HepG2 (cell line): ENCODE results near the gene USE1. TPM values are rescaled to one million over a fixed set of nuclear protein-coding genes. Genes with fewer than 3 reads are reported as not detected.

ENCODE experiments used
- AGO1 ChIP-seq: fragments of 200-400 bp; formaldehyde crosslinking; IDR thresholded peaks from 2 replicates; pipeline ENCODE4 v1.6.1; 2017; ENCODE audit warnings: mild to moderate bottlenecking, low read depth, low read length, moderate library complexity; ENCODE audit not compliant: poor library complexity, severe bottlenecking
- HNRNPLL ChIP-seq: fragments of 200-400 bp; formaldehyde crosslinking; IDR thresholded peaks from 2 replicates; pipeline ENCODE4 v1.6.1; 2017; ENCODE audit warnings: mild to moderate bottlenecking, low read depth, low read length; ENCODE audit not compliant: poor library complexity, severe bottlenecking
- HOXA7 ChIP-seq: sonication (generic); formaldehyde crosslinking; IDR thresholded peaks from 2 replicates; pipeline ENCODE4 v1.8.1; 2022; ENCODE audit warnings: mild to moderate bottlenecking, missing genetic modification reagents, moderate library complexity
- IRX3 ChIP-seq: sonication (generic); formaldehyde crosslinking; IDR thresholded peaks from 2 replicates; pipeline ENCODE4 v1.8.1; 2023; ENCODE audit warnings: mild to moderate bottlenecking, low read depth, missing genetic modification reagents, borderline replicate concordance
- NFKB2 ChIP-seq: sonication (generic); formaldehyde crosslinking; IDR thresholded peaks from 2 replicates; pipeline ENCODE4 v1.4.0; 2020; ENCODE audit warnings: missing genetic modification reagents, borderline replicate concordance
- PHB2 ChIP-seq: fragments of 450-650 bp; IDR thresholded peaks from 2 replicates; pipeline ENCODE4 v1.6.1; 2018; ENCODE audit not compliant: partially characterized antibody
- PLRG1 ChIP-seq: fragments of 450-650 bp; conservative IDR thresholded peaks from 2 replicates; pipeline ENCODE4 v1.6.1; 2016
- SALL1 ChIP-seq: sonication (generic); formaldehyde crosslinking; IDR thresholded peaks from 2 replicates; pipeline ENCODE4 v1.8.0; 2022; ENCODE audit warnings: mild to moderate bottlenecking, missing genetic modification reagents
- THAP11 ChIP-seq: IDR thresholded peaks from 2 replicates; pipeline ENCODE4 v1.6.1; 2016; ENCODE audit warnings: missing biosample characterization, missing genetic modification reagents
- TOE1 ChIP-seq: sonication (generic); formaldehyde crosslinking; IDR thresholded peaks from 2 replicates; pipeline ENCODE4 v1.4.0; 2020; ENCODE audit warnings: mild to moderate bottlenecking, missing genetic modification reagents
- ZFAT ChIP-seq: sonication (generic); formaldehyde crosslinking; conservative IDR thresholded peaks from 2 replicates; pipeline ENCODE4 v1.8.1; 2023; ENCODE audit warnings: missing genetic modification reagents, inconsistent platforms
- ZFY ChIP-seq: sonication (generic); formaldehyde crosslinking; IDR thresholded peaks from 2 replicates; pipeline ENCODE4 v1.4.0; 2020; ENCODE audit warnings: missing genetic modification reagents
- ZNF224 ChIP-seq: sonication (generic); formaldehyde crosslinking; IDR thresholded peaks from 2 replicates; pipeline ENCODE4 v1.5.0; 2020; ENCODE audit warnings: mild to moderate bottlenecking, missing genetic modification reagents
- ZNF263 ChIP-seq: sonication (generic); formaldehyde crosslinking; IDR thresholded peaks from 2 replicates; pipeline ENCODE4 v1.4.0; 2020; ENCODE audit warnings: missing genetic modification reagents
- ZSCAN29 ChIP-seq: sonication (generic); formaldehyde crosslinking; conservative IDR thresholded peaks from 2 replicates; pipeline ENCODE4 v1.4.0; 2020; ENCODE audit warnings: mild to moderate bottlenecking, missing genetic modification reagents
- polyA plus RNA-seq, 8 experiments: library from polyadenylated mRNA; depleted of rRNA in 3 of 8; stranded (reverse) in 7 of 8; unstranded in 1 of 8; fragments of >200 nt; fragmentation: Illumina TruSeq in 4 of 8; extraction: Trizol in 4 of 8; gene quantifications; 2 replicates each; pipeline versions ENCODE4 v1.2.1 to v1.2.3, GENCODE V29; 2011 to 2016; ENCODE audit warnings: low read depth in 4 of 8, missing spikeins in 1 of 8, mixed read lengths in 1 of 8; ENCODE audit not compliant: insufficient read depth in 1 of 8
- total RNA-seq, 5 experiments: library from RNA; depleted of rRNA; stranded (reverse); fragments of >200 nt; fragmentation: Illumina TruSeq; extraction: Trizol; gene quantifications; 2 replicates each; pipeline ENCODE4 v1.2.3, GENCODE V29; 2016; ENCODE audit warnings: low read depth in 1 of 5
- TF ChIP-seq, protein P1 (sequence below), 2 experiments: IDR thresholded peaks; 2 replicates each; pipeline ENCODE4 v1.6.1; 2011 to 2012; ENCODE audit warnings: low read length in 2 of 2, borderline replicate concordance in 1 of 2, low read depth in 1 of 2, mild to moderate bottlenecking in 1 of 2, moderate library complexity in 1 of 2
- TF ChIP-seq, protein P2 (sequence below): sonication (generic); formaldehyde crosslinking; IDR thresholded peaks from 2 replicates; pipeline ENCODE4 v1.4.0; 2020; ENCODE audit warnings: missing genetic modification reagents, mild to moderate bottlenecking, borderline replicate concordance
- TF ChIP-seq, protein P3 (sequence below): sonication (generic); formaldehyde crosslinking; conservative IDR thresholded peaks from 2 replicates; pipeline ENCODE4 v1.5.0; 2020; ENCODE audit warnings: missing genetic modification reagents
- TF ChIP-seq, protein P4 (sequence below): sonication (generic); formaldehyde crosslinking; IDR thresholded peaks from 2 replicates; pipeline ENCODE4 v1.8.1; 2023; ENCODE audit warnings: mild to moderate bottlenecking, missing genetic modification reagents, borderline replicate concordance
- TF ChIP-seq, protein P5 (sequence below), 2 experiments: sonication (generic) in 1 of 2; formaldehyde crosslinking in 1 of 2; IDR thresholded peaks; 2 replicates each; pipeline versions ENCODE4 v1.4.0 to v1.6.1; 2018 to 2020; ENCODE audit warnings: missing genetic modification reagents in 2 of 2, borderline replicate concordance in 1 of 2, low read depth in 1 of 2, mild to moderate bottlenecking in 1 of 2, missing biosample characterization in 1 of 2

Gene USE1
- total and polyA plus RNA-seq, 2 of the 13 experiments (the other 11 are each of a cell fraction or from before 2014, with no cell fraction given), result 9.9 to 17.6 TPM

DNA sequence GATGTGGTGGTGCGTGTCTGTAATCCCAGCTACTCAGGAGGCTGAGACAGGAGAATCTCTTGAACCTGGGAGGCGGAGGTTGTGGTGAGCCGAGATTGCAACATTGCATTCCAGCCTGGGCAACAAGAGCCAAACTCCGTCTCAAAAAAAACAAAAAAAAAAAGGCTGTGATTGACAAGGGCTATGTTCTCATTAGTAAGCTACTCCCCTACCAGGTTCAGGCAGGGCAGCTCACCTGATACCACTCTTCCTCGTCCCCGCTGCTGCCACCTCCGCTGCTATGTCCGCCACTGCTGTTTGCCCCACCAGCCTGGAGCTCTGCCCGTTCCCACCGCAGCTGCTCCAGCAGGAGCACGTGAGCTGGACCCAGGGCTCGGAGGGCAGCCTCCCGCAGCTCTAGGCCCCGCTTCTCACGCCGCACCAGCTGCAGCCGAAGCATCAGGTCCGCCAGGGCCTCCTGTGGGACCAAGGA lies 40.0 kb downstream of the USE1 start (continued):
- TF ChIP-seq ZNF263 (CRISPR knock-in tag) (no peak), AGO1 (no peak), SALL1 (CRISPR knock-in tag) (peak; percentile 60), PHB2 (no peak), ZFY (CRISPR knock-in tag) (peak; percentile 74), ZNF224 (CRISPR knock-in tag) (no peak), ZSCAN29 (no peak), ZFAT (no peak), NFKB2 (CRISPR knock-in tag) (peak; percentile 52; the same call in 1 of the 2 replicates), IRX3 (no peak), TOE1 (no peak), PLRG1 (no peak), HOXA7 (CRISPR knock-in tag) (no peak), THAP11 (peak; percentile 55), HNRNPLL (peak; percentile 51)
- TF ChIP-seq, protein P1, sequence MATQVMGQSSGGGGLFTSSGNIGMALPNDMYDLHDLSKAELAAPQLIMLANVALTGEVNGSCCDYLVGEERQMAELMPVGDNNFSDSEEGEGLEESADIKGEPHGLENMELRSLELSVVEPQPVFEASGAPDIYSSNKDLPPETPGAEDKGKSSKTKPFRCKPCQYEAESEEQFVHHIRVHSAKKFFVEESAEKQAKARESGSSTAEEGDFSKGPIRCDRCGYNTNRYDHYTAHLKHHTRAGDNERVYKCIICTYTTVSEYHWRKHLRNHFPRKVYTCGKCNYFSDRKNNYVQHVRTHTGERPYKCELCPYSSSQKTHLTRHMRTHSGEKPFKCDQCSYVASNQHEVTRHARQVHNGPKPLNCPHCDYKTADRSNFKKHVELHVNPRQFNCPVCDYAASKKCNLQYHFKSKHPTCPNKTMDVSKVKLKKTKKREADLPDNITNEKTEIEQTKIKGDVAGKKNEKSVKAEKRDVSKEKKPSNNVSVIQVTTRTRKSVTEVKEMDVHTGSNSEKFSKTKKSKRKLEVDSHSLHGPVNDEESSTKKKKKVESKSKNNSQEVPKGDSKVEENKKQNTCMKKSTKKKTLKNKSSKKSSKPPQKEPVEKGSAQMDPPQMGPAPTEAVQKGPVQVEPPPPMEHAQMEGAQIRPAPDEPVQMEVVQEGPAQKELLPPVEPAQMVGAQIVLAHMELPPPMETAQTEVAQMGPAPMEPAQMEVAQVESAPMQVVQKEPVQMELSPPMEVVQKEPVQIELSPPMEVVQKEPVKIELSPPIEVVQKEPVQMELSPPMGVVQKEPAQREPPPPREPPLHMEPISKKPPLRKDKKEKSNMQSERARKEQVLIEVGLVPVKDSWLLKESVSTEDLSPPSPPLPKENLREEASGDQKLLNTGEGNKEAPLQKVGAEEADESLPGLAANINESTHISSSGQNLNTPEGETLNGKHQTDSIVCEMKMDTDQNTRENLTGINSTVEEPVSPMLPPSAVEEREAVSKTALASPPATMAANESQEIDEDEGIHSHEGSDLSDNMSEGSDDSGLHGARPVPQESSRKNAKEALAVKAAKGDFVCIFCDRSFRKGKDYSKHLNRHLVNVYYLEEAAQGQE (IDR thresholded peaks at IDR 0.05; ENCODE audit: borderline replicate concordance in 1 of 2, low read depth in 1 of 2, low read length in 2 of 2), result no peak
- TF ChIP-seq, protein P2, sequence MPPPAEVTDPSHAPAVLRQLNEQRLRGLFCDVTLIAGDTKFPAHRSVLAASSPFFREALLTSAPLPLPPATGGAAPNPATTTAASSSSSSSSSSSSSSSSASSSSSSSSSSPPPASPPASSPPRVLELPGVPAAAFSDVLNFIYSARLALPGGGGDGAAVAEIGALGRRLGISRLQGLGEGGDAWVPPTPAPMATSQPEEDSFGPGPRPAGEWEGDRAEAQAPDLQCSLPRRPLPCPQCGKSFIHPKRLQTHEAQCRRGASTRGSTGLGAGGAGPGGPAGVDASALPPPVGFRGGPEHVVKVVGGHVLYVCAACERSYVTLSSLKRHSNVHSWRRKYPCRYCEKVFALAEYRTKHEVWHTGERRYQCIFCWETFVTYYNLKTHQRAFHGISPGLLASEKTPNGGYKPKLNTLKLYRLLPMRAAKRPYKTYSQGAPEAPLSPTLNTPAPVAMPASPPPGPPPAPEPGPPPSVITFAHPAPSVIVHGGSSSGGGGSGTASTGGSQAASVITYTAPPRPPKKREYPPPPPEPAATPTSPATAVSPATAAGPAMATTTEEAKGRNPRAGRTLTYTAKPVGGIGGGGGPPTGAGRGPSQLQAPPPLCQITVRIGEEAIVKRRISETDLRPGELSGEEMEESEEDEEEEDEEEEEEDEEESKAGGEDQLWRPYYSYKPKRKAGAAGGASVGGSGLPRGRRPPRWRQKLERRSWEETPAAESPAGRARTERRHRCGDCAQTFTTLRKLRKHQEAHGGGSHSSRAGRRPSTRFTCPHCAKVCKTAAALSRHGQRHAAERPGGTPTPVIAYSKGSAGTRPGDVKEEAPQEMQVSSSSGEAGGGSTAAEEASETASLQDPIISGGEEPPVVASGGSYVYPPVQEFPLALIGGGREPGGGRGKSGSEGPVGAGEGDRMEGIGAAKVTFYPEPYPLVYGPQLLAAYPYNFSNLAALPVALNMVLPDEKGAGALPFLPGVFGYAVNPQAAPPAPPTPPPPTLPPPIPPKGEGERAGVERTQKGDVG, result no peak
- TF ChIP-seq, protein P3, sequence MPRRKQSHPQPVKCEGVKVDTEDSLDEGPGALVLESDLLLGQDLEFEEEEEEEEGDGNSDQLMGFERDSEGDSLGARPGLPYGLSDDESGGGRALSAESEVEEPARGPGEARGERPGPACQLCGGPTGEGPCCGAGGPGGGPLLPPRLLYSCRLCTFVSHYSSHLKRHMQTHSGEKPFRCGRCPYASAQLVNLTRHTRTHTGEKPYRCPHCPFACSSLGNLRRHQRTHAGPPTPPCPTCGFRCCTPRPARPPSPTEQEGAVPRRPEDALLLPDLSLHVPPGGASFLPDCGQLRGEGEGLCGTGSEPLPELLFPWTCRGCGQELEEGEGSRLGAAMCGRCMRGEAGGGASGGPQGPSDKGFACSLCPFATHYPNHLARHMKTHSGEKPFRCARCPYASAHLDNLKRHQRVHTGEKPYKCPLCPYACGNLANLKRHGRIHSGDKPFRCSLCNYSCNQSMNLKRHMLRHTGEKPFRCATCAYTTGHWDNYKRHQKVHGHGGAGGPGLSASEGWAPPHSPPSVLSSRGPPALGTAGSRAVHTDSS (CRISPR knock-in tag), result no peak
- TF ChIP-seq, protein P4, sequence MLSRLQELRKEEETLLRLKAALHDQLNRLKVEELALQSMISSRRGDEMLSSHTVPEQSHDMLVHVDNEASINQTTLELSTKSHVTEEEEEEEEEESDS (CRISPR knock-in tag), result no peak
- TF ChIP-seq, protein P5, sequence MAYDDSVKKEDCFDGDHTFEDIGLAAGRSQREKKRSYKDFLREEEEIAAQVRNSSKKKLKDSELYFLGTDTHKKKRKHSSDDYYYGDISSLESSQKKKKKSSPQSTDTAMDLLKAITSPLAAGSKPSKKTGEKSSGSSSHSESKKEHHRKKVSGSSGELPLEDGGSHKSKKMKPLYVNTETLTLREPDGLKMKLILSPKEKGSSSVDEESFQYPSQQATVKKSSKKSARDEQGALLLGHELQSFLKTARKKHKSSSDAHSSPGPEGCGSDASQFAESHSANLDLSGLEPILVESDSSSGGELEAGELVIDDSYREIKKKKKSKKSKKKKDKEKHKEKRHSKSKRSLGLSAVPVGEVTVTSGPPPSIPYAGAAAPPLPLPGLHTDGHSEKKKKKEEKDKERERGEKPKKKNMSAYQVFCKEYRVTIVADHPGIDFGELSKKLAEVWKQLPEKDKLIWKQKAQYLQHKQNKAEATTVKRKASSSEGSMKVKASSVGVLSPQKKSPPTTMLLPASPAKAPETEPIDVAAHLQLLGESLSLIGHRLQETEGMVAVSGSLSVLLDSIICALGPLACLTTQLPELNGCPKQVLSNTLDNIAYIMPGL (CRISPR knock-in tag; IDR thresholded peaks at IDR 0.05; ENCODE audit: borderline replicate concordance in 1 of 2, low read depth in 1 of 2), result no peak
